Liver (tissue), 3 donors: ENCODE data around the gene ARF1.

Experiments used
- GABPA ChIP-seq, 2 donors: IDR thresholded peaks in 1 of 2; conservative IDR thresholded peaks in 1 of 2; 2 replicates each; pipeline ENCODE4 v1.6.1; 2016; ENCODE audit warnings: antibody characterized with exemption in 2 of 2, mild to moderate bottlenecking in 1 of 2, moderate library complexity in 1 of 2
- RAD21 ChIP-seq, 2 donors: IDR thresholded peaks; 2 replicates each; pipeline ENCODE4 v1.6.1; 2016; ENCODE audit warnings: antibody characterized with exemption in 2 of 2, mild to moderate bottlenecking in 2 of 2
- REST ChIP-seq: IDR thresholded peaks from 2 replicates; pipeline ENCODE4 v1.6.1; 2016; ENCODE audit warnings: antibody characterized with exemption, mild to moderate bottlenecking
- RXRA ChIP-seq, 2 donors: IDR thresholded peaks; 2 replicates each; pipeline ENCODE4 v1.6.1; 2017 to 2018; ENCODE audit warnings: antibody characterized with exemption in 2 of 2, mild to moderate bottlenecking in 1 of 2
- TAF1 ChIP-seq: conservative IDR thresholded peaks from 2 replicates; pipeline ENCODE4 v1.6.1; 2016; ENCODE audit warnings: antibody characterized with exemption, mild to moderate bottlenecking
- ZBTB33 ChIP-seq: IDR thresholded peaks from 2 replicates; pipeline ENCODE4 v1.6.1; 2016; ENCODE audit warnings: antibody characterized with exemption
- TF ChIP-seq, protein P1 (sequence below): fragments of 150-350 bp; IDR thresholded peaks from 2 replicates; pipeline ENCODE4 v1.5.1; 2017; ENCODE audit warnings: improper control_type of control experiment, low read depth, low read length; ENCODE audit not compliant: missing input control
- TF ChIP-seq, protein P2 (sequence below): IDR thresholded peaks from 2 replicates; pipeline ENCODE4 v1.6.1; 2016; ENCODE audit warnings: antibody characterized with exemption
- donor health status: healthy.
- donor health status: healthy.

DNA sequence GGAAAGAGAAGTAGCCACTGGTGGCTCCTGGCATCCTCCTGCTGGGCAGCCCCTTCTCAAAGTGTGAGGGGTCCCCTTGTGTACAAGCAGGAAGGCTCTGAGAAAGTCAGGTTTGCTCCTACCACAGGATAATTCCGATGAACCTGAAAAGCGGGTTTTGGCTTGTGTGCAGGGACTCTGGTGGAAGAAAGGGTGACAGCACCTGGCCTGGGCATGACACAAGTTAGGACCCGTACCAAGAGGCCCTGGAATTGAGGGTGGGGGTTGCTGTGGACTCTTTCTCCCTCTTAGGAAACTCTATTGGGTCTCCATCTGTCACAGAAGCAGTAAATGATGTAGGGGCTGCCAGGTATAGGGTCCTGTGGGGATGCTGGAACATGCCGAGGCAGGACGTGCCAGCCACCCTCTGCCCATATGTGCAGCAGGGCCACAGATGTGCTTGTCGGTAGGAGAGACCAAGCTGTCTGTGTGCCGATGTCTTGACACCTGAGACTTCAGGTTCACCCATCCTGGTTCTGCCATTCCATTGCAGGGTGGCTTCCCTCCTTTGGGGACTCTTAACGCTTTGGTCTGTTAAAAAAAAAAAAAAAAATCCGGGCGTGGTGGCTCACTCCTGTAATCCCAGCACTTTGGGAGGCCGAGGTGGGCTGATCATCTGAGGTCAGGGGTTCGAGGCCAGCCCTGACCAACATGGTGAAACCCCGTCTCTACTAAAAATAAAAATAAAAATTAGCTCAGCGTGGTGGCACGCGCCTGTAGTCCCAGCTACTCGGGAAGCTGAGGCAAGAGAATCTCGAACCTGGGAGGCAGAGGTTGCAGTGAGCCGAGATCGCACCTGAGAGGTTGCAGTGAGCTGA lies 10.8 kb downstream of the ARF1 start:
- TF ChIP-seq REST (no peak), RXRA (IDR thresholded peaks at IDR 0.05) (no peak), GABPA (IDR thresholded peaks at IDR 0.05 in 1 of 2, conservative IDR thresholded peaks at IDR 0.05 in 1 of 2) (no peak), ZBTB33 (no peak), TAF1 (no peak), RAD21 (IDR thresholded peaks at IDR 0.05) (no peak)
- TF ChIP-seq, protein P1, sequence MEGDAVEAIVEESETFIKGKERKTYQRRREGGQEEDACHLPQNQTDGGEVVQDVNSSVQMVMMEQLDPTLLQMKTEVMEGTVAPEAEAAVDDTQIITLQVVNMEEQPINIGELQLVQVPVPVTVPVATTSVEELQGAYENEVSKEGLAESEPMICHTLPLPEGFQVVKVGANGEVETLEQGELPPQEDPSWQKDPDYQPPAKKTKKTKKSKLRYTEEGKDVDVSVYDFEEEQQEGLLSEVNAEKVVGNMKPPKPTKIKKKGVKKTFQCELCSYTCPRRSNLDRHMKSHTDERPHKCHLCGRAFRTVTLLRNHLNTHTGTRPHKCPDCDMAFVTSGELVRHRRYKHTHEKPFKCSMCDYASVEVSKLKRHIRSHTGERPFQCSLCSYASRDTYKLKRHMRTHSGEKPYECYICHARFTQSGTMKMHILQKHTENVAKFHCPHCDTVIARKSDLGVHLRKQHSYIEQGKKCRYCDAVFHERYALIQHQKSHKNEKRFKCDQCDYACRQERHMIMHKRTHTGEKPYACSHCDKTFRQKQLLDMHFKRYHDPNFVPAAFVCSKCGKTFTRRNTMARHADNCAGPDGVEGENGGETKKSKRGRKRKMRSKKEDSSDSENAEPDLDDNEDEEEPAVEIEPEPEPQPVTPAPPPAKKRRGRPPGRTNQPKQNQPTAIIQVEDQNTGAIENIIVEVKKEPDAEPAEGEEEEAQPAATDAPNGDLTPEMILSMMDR = no peak
- TF ChIP-seq, protein P2, sequence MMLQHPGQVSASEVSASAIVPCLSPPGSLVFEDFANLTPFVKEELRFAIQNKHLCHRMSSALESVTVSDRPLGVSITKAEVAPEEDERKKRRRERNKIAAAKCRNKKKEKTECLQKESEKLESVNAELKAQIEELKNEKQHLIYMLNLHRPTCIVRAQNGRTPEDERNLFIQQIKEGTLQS = no peak
